Thyroid gland (tissue), 4 donors: ENCODE results near the gene DUOX1.

Experiments used
- CTCF ChIP-seq, 6 experiments: fragments of 200-600 bp in 3 of 6; fragments of 450-650 bp in 3 of 6; sonication (generic) in 3 of 6; IDR thresholded peaks; one replicate each; pipeline ENCODE4 v1.5.1; 2016 to 2019; ENCODE audit warnings: antibody characterized with exemption in 6 of 6, mild to moderate bottlenecking in 2 of 6, inconsistent platforms in 1 of 6, moderate library complexity in 1 of 6
- POLR2A ChIP-seq, 2 donors: fragments of 450-650 bp; IDR thresholded peaks; one replicate each; pipeline ENCODE4 v1.6.1; 2017; ENCODE audit warnings: antibody characterized with exemption in 2 of 2, mild to moderate bottlenecking in 2 of 2, moderate library complexity in 1 of 2

- TF ChIP-seq CTCF (IDR thresholded peaks at IDR 0.05) (no peak), POLR2A (IDR thresholded peaks at IDR 0.05) (no peak)
Measured at GRCh38 chr15:45093622-45094357, 36.0 kb upstream of the DUOX1 start.
